Activated naive CD4-positive, alpha-beta T cell treated with anti-CD3 and anti-CD28 coated beads, Interleukin-2, amount 50 U/mL, for 24 hours (primary cell): ENCODE measurements around the gene ZNF541.

Experiments used
- H3K27ac Mint-ChIP-seq: one replicate; pipeline ENCODE4 v1.8.0; 2021; ENCODE audit warnings: mild to moderate bottlenecking, mixed read lengths
- H3K27me3 Mint-ChIP-seq: one replicate; pipeline ENCODE4 v1.8.0; 2021; ENCODE audit warnings: mixed read lengths
- H3K36me3 Mint-ChIP-seq: one replicate; pipeline ENCODE4 v1.8.0; 2021; ENCODE audit warnings: mixed read lengths
- H3K4me1 Mint-ChIP-seq: one replicate; pipeline ENCODE4 v1.8.0; 2021; ENCODE audit warnings: mixed read lengths
- H3K4me3 Mint-ChIP-seq: one replicate; pipeline ENCODE4 v1.8.0; 2021; ENCODE audit warnings: mild to moderate bottlenecking, mixed read lengths
- H3K9me3 Mint-ChIP-seq: one replicate; pipeline ENCODE4 v1.8.0; 2021; ENCODE audit warnings: mixed read lengths

The ZNF541 gene

GRCh38 chr19:47539747-47540311, 33.1 kb downstream of the ZNF541 start:
- peaks cover 9% of the 10 kb centered on the region for H3K4me1 Mint-ChIP-seq
- no peak overlapping the region for H3K27ac Mint-ChIP-seq
- H3K27me3 Mint-ChIP-seq = peaks cover 2% of the 10 kb centered on the region
- no peaks in the 10 kb centered on the region for H3K36me3 Mint-ChIP-seq
- H3K9me3 Mint-ChIP-seq = no peaks in the 10 kb centered on the region
- H3K4me3 Mint-ChIP-seq = no peak overlapping the region

- Mint-ChIP-seq H3K27ac (peak overlapping the region; percentile 77), H3K4me1 (peaks cover 9% of the 10 kb centered on the region), H3K36me3 (no peaks in the 10 kb centered on the region), H3K4me3 (no peak overlapping the region), H3K27me3 (peaks cover under 1% of the 10 kb centered on the region), H3K9me3 (no peaks in the 10 kb centered on the region)
These were observed 34.1 kb downstream of the ZNF541 start for GRCh38 chr19:47538812-47539211.

- Mint-ChIP-seq H3K36me3 (no peaks in the 10 kb centered on the region), H3K4me3 (no peak overlapping the region), H3K27me3 (no peaks in the 10 kb centered on the region), H3K4me1 (peaks cover 9% of the 10 kb centered on the region), H3K9me3 (no peaks in the 10 kb centered on the region), H3K27ac (no peak overlapping the region)
These were observed 35.5 kb downstream of the ZNF541 start for GRCh38 chr19:47537493-47537892.

- H3K27me3 Mint-ChIP-seq = no peaks in the 10 kb centered on the region
- H3K4me1 Mint-ChIP-seq = no peaks in the 10 kb centered on the region
- no peaks in the 10 kb centered on the region for H3K9me3 Mint-ChIP-seq
- no peak overlapping the region for H3K27ac Mint-ChIP-seq
- no peaks in the 10 kb centered on the region for H3K36me3 Mint-ChIP-seq
- no peak overlapping the region for H3K4me3 Mint-ChIP-seq
These were observed 38.3 kb downstream of the ZNF541 start for GRCh38 chr19:47534628-47535027.

GRCh38 chr19:47531640-47532387, 41.1 kb downstream of the ZNF541 start:
- H3K27me3 Mint-ChIP-seq = no peaks in the 10 kb centered on the region
- H3K36me3 Mint-ChIP-seq = no peaks in the 10 kb centered on the region
- H3K9me3 Mint-ChIP-seq = no peaks in the 10 kb centered on the region

GRCh38 chr19:47529018-47529742, 43.8 kb downstream of the ZNF541 start:
- Mint-ChIP-seq H3K4me3 (no peak overlapping the region), H3K9me3 (no peaks in the 10 kb centered on the region), H3K27me3 (no peaks in the 10 kb centered on the region), H3K27ac (no peak overlapping the region), H3K4me1 (no peaks in the 10 kb centered on the region), H3K36me3 (no peaks in the 10 kb centered on the region)

More at GRCh38 chr19:47531640-47532387, 41.1 kb downstream of the ZNF541 start:
- H3K4me1 Mint-ChIP-seq = no peaks in the 10 kb centered on the region
- H3K27ac Mint-ChIP-seq = no peak overlapping the region
- H3K4me3 Mint-ChIP-seq = no peak overlapping the region

- Mint-ChIP-seq H3K4me3 (no peak overlapping the region), H3K27me3 (no peaks in the 10 kb centered on the region), H3K9me3 (no peaks in the 10 kb centered on the region), H3K4me1 (peaks cover 4% of the 10 kb centered on the region), H3K27ac (no peak overlapping the region), H3K36me3 (no peaks in the 10 kb centered on the region)
These were observed 46.1 kb downstream of the ZNF541 start for GRCh38 chr19:47526798-47527197.

GRCh38 chr19:47523473-47523872, 49.5 kb downstream of the ZNF541 start:
- Mint-ChIP-seq H3K36me3 (no peaks in the 10 kb centered on the region), H3K9me3 (no peaks in the 10 kb centered on the region), H3K27ac (no peak overlapping the region), H3K4me1 (peaks cover 13% of the 10 kb centered on the region), H3K4me3 (no peak overlapping the region), H3K27me3 (no peaks in the 10 kb centered on the region)
